Suppressor macrophage (primary cell): Measurements from ENCODE around the gene APBB1IP.

Experiments
- DNase-seq, 4 experiments: peaks; one replicate each; pipeline ENCODE4 v3.0.0-alpha.2; 2020 to 2022

The APBB1IP gene

DNA sequence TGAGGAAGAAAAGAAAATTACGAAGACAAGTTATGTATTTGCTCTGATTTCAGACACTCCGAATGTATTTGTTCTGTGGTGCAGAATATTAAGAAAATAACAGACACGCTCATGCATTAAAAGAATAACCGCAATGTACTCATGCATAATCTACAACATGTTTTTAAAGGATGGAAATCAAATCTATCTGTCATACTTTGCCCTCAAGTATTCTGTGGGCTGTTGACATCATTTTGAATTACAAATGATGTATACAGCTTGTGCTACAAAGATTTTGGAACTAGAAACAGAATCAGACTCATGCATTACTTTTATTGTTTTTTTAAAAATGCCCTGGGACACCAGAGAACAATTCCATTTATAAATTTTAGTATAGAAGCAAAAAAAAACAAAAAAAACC, 69.9 kb downstream of the APBB1IP start:
- no peak for DNase-seq

DNA sequence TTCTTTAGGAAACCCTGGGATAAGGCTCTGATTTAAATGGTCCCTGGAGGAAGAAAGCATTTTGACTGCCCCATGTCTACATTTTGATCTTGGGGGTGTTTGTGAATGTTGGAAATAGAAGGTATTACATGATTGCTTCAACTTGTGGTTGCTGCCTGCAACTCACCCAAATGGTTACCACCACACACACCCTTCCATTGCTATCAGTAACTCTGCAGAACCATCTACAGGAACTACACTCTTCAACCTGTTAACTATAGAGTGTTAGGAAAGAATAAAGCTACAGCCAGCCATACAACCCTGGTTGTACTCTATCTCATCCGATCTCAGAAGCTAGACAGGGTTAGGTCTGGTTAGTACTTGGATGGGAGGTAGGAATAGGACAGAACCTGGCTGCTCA, 71.2 kb downstream of the APBB1IP start:
- DNase-seq, result no peak

GRCh38 chr10:26513101-26513500, 75.0 kb downstream of the APBB1IP start:
- no peak for DNase-seq

DNA sequence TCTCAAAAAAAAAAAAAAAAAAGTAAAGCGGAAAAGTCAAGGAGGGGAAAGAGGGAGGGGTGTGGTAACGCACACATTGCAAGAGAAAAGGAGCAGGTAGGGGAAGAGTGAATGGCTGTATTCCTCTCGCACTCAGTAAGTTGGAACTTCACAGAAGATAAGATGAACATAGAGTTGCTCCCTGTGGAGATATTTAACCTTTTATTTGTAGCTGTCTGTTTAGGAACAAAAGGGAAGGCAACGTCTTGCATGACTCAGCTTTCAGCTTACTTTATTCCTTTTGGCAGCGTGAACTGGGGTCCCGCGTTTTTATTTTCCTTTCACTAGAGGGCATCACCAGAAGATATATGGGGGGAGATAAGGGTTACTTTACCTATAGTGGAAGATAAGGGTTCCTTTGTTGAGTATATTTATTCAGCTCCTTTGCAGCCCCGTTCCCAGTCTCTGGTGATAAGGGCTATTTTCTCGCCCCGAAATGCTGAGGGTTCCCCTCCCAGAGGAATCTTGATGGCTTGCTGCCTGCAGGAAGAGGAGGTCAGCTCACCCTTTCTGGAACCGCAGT, 78.5 kb downstream of the APBB1IP start:
- no peak for DNase-seq

- peak in 1 of 4 experiments; percentile 14 for DNase-seq
Measured at GRCh38 chr10:26517141-26517867, 79.2 kb downstream of the APBB1IP start.

- no peak for DNase-seq
Measured at GRCh38 chr10:26519803-26520202, 81.7 kb downstream of the APBB1IP start.

DNA sequence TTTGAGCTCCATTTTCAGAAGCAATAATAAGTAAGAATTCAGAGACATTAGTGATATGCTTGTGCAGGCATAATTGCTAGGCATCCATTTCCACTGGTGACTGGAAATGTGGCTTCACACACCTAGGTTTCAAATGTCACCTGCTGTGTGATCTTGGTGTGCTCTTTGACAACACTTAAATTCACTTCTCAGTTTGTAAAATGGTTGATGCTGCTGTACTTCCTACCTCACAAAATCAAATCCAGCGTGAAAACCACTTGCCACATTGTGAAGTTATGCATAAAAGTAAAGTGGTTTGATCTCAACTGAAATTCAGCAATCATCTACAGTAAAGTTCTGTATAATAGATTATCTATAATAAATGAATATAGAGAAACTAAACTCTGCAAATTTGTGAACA, 82.4 kb downstream of the APBB1IP start:
- no peak for DNase-seq

DNA sequence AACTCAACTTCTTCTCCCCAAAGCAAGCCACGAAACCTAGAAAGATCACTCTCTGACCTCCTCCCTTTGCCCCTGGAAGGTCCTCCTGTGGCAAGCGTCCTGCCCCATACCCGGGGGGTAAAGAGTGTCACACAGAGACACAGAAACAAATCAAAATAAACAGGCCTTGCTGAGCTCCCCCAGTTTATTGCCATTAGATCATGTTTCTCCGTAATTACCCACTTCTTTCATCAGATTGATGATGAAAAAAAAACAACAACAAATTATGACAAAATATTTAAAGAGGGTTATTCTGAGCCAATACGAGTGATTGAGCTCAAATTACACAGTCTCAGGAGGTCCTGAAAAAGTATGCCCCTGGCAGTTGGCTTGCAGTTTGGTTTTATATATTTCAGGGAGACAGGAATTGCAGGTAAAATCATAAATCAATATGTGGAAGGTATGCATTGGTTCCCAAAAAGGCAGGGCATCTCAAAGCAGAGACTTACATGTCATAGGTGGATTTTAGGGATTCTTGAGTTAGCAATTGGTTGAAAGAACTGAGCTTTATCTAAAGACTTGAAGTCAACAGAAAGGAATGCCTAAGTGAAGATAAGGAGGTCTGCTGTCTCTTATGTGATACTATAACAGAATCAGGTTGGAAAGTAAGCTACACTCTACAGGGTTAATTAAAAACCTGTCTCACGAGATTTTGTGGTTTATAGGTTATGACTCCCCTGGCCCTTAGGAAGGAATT, 86.2 kb downstream of the APBB1IP start:
- DNase-seq, result no peak

GRCh38 chr10:26525586-26525985, 87.4 kb downstream of the APBB1IP start:
- peak; percentile 19 to 70 (median 41) for DNase-seq

DNA sequence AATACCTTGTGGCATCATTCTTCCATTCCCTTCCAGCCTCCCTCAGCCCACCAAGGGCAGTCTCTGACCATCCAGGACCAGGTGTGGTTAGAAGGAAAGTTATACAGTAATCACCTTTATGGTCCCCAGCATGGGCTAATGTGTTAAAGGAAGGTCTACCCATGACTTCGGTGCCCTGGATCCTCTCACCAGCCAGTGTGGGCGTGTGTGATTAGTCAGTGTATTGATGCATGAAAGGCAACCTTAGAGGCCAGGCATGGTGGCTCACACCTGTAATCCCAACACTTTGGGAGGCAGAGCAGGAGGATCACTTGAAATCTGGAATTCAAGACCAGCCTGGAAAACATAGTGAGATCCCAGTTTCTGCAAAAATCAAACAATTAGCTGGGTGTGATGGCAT, 88.9 kb downstream of the APBB1IP start:
- DNase-seq, result peak in 1 of 4 experiments; percentile 13

DNA sequence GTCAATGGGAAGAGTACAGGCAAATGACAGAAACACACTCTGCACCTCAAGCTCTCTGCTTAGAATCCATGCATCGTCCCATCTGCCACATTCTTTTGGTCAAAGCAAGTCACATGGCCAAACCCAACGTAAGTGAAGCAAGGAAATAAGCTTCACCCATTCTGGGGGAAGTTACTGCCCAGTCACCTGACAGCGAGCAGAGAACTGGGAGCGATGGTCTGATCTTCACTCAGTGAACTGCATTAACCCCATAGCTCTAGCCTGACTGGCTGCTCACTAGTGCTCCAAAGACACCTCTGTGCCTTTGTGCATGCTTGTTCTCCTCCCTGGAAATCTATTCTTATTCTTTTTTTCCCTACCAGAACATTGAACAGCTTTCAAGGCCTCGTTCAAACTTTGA, 89.9 kb downstream of the APBB1IP start:
- DNase-seq, result peak; percentile 42 to 64 (median 58)

DNA sequence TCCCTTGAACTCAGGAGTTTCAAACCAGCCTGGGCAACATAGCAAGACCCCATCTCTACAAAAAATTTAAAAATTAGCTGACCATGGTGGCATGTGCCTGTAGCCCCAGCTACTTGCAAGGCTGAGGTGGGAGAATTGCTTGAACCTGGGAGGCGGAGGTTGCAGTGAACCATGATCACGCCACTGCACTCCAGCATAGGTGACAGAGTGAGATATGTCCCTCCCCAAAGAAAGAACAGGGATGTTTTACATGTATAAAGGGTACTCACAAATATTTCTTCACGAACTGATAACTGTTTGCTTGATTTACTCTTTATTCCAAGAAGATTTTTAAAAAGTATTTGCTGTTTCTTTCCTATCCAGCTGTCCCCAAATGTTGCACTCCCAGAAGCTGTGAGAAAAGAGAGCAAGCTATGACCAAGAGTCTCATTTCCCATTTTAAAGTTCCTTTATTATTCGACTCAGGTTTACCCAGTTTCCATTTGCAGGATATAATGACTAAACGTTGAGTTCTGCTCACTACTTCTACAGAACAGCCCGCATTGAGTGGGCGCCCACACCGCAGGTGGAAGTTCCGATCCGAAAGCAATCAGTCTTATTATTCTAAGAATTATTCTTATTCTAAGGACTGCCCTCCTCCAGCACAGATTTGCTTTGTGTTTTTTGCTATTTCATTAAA, 90.7 kb downstream of the APBB1IP start:
- DNase-seq, result peak; percentile 51 to 73 (median 65)

DNA sequence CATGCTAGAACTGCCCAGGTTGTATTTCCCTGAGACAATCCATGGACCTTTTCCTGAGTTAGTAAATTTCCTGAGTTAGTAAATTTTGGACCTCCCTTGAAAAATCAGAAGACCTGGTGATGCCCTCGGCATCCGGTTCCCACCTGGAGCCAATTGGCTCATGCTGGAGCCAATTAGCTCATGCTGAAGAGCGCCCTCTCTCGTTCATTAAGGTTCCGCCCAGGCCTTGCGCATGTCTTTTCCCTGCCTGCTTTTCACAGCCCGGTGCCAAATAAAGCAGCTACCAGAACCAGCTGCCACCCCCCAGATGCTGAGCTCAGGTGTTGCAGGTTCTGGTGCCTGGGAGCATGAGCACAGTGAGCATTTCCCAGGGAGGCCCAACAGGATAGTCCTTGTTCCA, 96.2 kb downstream of the APBB1IP start:
- DNase-seq, result no peak

GRCh38 chr10:26540601-26541000, 102.5 kb downstream of the APBB1IP start:
- DNase-seq, result peak in 3 of 4 experiments; percentile 27 to 52 (median 47)

GRCh38 chr10:26543567-26544306, 105.6 kb downstream of the APBB1IP start:
- no peak for DNase-seq

DNA sequence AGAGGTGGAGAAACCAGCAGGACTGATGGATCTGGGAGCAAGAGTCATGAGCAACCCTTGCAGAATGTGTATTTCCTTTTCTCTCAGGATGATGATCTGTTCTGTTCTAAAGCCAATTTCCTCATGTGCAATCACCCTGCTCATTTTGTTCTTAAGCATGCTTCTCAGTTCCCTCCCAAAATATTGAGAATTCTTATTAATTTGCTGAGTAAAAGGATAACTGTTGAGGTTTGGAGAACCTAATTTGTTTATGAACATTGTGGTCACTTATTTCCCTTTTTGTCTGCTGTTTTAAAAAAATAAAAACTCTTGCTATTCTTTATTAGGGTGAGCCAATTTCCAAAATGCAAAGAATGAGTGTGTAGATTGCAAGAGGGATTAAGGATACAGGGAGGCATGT, 106.8 kb downstream of the APBB1IP start:
- DNase-seq, result peak in 2 of 4 experiments; percentile 42 to 52

GRCh38 chr10:26550774-26551526, 112.8 kb downstream of the APBB1IP start:
- DNase-seq, result no peak

GRCh38 chr10:26554246-26554645, 116.1 kb downstream of the APBB1IP start:
- no peak for DNase-seq

DNA sequence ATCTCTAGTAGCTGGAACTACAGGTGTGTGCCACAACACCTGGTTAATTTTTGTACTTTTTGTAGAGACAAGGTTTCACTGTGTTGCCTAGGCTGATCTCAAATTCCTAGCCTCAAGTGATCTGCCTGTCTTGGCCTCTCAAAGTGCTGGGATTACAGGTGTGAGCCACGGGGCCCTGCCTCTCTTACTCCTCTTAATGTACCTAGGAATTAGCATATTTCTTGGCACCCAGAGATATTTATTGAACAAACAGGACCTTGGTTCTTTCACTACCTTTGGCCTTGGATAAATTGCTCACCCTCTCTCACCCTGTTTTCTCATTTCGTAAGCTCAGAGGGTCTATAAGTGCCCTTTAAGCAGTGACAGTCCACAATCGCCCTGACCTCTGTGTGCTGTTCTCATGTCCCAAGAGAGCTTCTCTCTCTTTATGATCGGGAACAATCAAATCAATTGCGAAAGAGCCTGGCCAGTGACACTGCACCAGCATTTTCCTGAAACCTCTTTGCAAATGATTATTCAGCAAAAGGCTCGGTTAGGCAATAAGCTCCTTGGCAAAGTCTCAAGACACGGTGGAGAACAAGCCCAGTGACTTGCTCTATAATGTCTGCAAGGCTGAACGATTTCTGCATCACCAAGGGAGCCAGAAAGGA, 117.7 kb downstream of the APBB1IP start:
- peak; percentile 89 to 96 (median 94) for DNase-seq

DNA sequence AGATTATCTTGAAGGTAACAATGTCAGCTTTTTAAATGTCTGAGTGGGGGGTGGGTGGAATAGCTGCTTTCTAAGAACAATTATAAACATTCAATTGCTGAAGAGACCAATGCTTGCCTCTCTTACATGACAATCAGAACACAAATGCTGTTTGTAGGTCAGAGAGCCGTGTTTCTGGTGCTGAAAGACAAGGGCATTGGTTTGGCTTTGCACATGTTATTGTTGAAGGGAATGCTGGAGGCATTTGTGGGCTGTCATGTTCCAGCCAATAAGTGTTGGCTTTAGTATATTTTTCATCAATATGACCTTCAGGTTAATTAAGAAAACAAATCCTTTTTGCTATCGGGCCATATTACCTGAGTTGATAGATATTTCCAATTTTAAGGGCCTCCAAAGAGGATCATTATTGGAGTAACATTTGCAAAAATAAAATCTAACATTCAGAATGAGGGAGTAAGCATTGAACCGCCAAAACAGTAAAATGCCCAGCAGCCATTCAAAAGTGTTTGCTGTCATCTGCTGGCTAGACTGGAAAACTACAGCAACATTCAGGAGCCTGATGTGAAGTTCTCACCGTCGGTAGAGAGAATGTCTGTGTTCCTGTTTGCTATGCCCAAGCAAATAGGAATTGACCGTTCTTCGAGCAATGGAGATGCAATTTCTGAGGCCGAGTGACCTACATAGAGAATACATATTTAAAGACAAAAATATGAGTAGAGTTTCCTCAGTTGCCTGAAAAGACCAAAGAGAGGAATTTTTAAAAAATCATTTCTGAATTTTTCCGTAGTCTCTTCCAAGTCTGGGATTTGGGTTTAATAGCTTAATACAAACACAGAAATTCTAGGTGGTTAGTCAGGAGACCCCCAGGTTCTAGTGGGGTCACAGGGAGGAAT, 118.9 kb downstream of the APBB1IP start:
- peak; percentile 48 to 70 (median 55) for DNase-seq
